OCI-LY1 (cell line): ENCODE measurements around the gene DENND10.
A peak's percentile ranks its signal among the peaks of the same experiment; 100 is the strongest.

Experiments
- H2AFZ ChIP-seq: fragments of 200-600 bp; sonication (generic), shearing (Covaris generic); 2 replicates; pipeline ENCODE4 v1.6.0; 2014; ENCODE audit warnings: antibody characterized with exemption, mild to moderate bottlenecking, low read length
- H3F3A ChIP-seq: fragments of 200-600 bp; sonication (generic), shearing (Covaris generic); 2 replicates; pipeline ENCODE4 v1.6.0; 2014; ENCODE audit warnings: mild to moderate bottlenecking, antibody characterized with exemption, low read length, moderate library complexity; ENCODE audit not compliant: insufficient read depth
- H3K27ac ChIP-seq: fragments of 200-600 bp; sonication (generic); 2 replicates; pipeline ENCODE4 v1.5.1; 2014; ENCODE audit warnings: low read length, mixed run types, mild to moderate bottlenecking, low read depth; ENCODE audit not compliant: poor library complexity, severe bottlenecking
- H3K27me3 ChIP-seq: fragments of 200-600 bp; sonication (generic); 2 replicates; pipeline ENCODE4 v1.6.0; 2014; ENCODE audit warnings: antibody characterized with exemption, mild to moderate bottlenecking, low read length, moderate library complexity; ENCODE audit not compliant: insufficient read depth
- H3K36me3 ChIP-seq: fragments of 200-600 bp; sonication (generic); 2 replicates; pipeline ENCODE4 v1.6.1; 2014; ENCODE audit warnings: mild to moderate bottlenecking, antibody characterized with exemption, low read length, moderate library complexity, mixed read lengths; ENCODE audit not compliant: insufficient read depth
- H3K4me1 ChIP-seq: fragments of 200-600 bp; sonication (generic); 2 replicates; pipeline ENCODE4 v1.5.1; 2014; ENCODE audit warnings: mild to moderate bottlenecking, low read length, moderate library complexity; ENCODE audit not compliant: insufficient read depth, severe bottlenecking
- H3K4me2 ChIP-seq: fragments of 200-600 bp; sonication (generic), shearing (Covaris generic); 2 replicates; pipeline ENCODE4 v1.6.1; 2014; ENCODE audit warnings: low read length
- H3K4me3 ChIP-seq: fragments of 200-600 bp; sonication (generic); 2 replicates; pipeline ENCODE4 v1.5.1; 2014; ENCODE audit warnings: low read length, low read depth, mild to moderate bottlenecking, mixed read lengths; ENCODE audit not compliant: poor library complexity, severe bottlenecking
- H3K79me2 ChIP-seq: fragments of 200-600 bp; shearing (Covaris generic); 2 replicates; pipeline ENCODE4 v1.6.1; 2016; ENCODE audit warnings: mixed run types, low read length, mixed read lengths; ENCODE audit not compliant: insufficient read depth
- H3K9ac ChIP-seq: fragments of 200-600 bp; sonication (generic), shearing (Covaris generic); 2 replicates; pipeline ENCODE4 v1.6.1; 2014; ENCODE audit warnings: mild to moderate bottlenecking, low read length, mixed read lengths
- H3K9me2 ChIP-seq: fragments of 200-600 bp; sonication (generic), shearing (Covaris generic); 2 replicates; pipeline ENCODE4 v1.6.1; 2014; ENCODE audit warnings: low read depth, mild to moderate bottlenecking, low read length, mixed read lengths
- H3K9me3 ChIP-seq: fragments of 200-600 bp; shearing (Covaris generic); 2 replicates; pipeline ENCODE4 v1.6.1; 2014; ENCODE audit warnings: low read length, mixed read lengths
- H4K20me1 ChIP-seq: fragments of 200-600 bp; sonication (generic), shearing (Covaris generic); 2 replicates; pipeline ENCODE4 v1.6.0; 2016; ENCODE audit warnings: mild to moderate bottlenecking, low read length; ENCODE audit not compliant: insufficient read depth
- CTCF ChIP-seq: fragments of 200-600 bp; sonication (generic), shearing (Covaris generic); IDR thresholded peaks from 2 replicates; pipeline ENCODE4 v1.5.1; 2017; ENCODE audit warnings: mild to moderate bottlenecking, antibody characterized with exemption, low read length, moderate library complexity, mixed read lengths
- EZH2 ChIP-seq: fragments of 200-600 bp; sonication (generic), shearing (Covaris generic); IDR thresholded peaks from 2 replicates; pipeline ENCODE4 v1.8.0; 2017; ENCODE audit warnings: borderline replicate concordance, mixed run types, mild to moderate bottlenecking, antibody characterized with exemption, low read length, moderate library complexity, mixed read lengths

DENND10 gene, protein sequence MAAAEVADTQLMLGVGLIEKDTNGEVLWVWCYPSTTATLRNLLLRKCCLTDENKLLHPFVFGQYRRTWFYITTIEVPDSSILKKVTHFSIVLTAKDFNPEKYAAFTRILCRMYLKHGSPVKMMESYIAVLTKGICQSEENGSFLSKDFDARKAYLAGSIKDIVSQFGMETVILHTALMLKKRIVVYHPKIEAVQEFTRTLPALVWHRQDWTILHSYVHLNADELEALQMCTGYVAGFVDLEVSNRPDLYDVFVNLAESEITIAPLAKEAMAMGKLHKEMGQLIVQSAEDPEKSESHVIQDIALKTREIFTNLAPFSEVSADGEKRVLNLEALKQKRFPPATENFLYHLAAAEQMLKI

GRCh38 chr10:119103903-119104653 is at the start of gene DENND10:
DENND10 (plus strand) TSS chr10:119104113; CDS start chr10:119104143, 30 bp downstream.
- Histone ChIP-seq H3K4me1 (peaks cover 32% of the 10 kb centered on the region), H4K20me1 (no peaks in the 10 kb centered on the region), H3F3A (no peaks in the 10 kb centered on the region), H3K9me2 (no peaks in the 10 kb centered on the region), H3K4me3 (peak within 1 kb of the TSS; percentile 64), H3K79me2 (no peaks in the 10 kb centered on the region), H3K4me2 (peak within 1 kb of the TSS; percentile 74), H3K36me3 (peaks cover 5% of the 10 kb centered on the region; the same call in 1 of the 2 replicates), H3K9ac (peak within 1 kb of the TSS; percentile 63), H3K27me3 (no peaks in the 10 kb centered on the region), H3K27ac (peak within 1 kb of the TSS; percentile 64), H2AFZ (no peak within 1 kb of the TSS), H3K9me3 (no peaks in the 10 kb centered on the region)
- no peak for TF ChIP-seq CTCF
- no peak for TF ChIP-seq EZH2

DNA sequence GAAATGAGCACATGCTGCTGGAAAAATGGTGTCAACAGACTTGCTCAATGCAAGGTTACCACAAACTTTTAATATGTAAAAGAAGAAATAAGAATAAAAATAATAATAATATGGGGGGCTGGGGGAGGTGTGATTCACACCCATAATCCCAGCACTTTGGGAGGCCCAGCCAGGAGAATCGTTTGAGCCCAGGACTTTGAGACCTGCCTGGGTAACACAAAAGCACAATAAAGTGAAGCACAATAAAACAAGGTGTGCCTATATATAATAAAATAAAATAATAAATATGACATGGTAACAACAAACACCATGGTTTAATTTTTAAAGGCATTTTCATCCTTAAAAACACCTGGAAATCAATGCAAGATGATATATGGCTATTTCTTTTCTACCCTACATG is 48.4 kb upstream of the DENND10 start:
- no peak for TF ChIP-seq CTCF
- TF ChIP-seq EZH2: no peak
- H3K79me2 ChIP-seq: peaks cover 12% of the 10 kb centered on the region
- peaks cover 6% of the 10 kb centered on the region; the same call in 1 of the 2 replicates for H3F3A ChIP-seq
- H3K9me3 ChIP-seq: no peaks in the 10 kb centered on the region
- H3K9ac ChIP-seq: no peak overlapping the region
- no peaks in the 10 kb centered on the region for H3K4me1 ChIP-seq
- H3K36me3 ChIP-seq: peaks cover 100% of the 10 kb centered on the region
- H2AFZ ChIP-seq: no peak overlapping the region
- no peak overlapping the region for H3K27ac ChIP-seq
- no peak overlapping the region for H3K4me3 ChIP-seq
- H4K20me1 ChIP-seq: peaks cover 2% of the 10 kb centered on the region; the same call in 1 of the 2 replicates
- no peaks in the 10 kb centered on the region for H3K9me2 ChIP-seq
- no peaks in the 10 kb centered on the region for H3K27me3 ChIP-seq
- no peak overlapping the region for H3K4me2 ChIP-seq

DNA sequence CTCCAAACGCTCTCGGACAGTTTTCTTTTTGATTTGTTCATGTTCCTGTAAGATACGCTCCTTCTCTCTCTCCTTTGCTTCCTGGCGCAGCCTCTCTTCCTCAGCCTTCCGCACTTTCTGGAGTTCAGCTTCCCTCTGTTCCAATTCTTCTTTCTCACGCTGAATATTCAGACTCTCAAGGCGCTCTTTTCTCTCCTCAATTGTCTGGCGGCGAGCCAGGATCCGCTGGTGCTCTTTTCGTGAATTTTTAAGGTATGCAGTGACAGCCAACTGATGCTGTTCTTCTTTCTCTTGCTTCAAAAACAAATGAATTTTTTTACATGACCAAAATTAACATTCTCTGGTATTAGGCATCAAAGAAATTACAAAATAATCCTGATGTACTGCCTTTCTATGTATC is 45.9 kb upstream of the DENND10 start:
- TF ChIP-seq CTCF (no peak), EZH2 (no peak)
- H3K27ac ChIP-seq: no peak overlapping the region
- no peaks in the 10 kb centered on the region for H3K9me2 ChIP-seq
- peaks cover 5% of the 10 kb centered on the region; the same call in 1 of the 2 replicates for H3K79me2 ChIP-seq
- no peak overlapping the region for H3K9ac ChIP-seq
- no peaks in the 10 kb centered on the region for H3K9me3 ChIP-seq
- peaks cover 2% of the 10 kb centered on the region for H4K20me1 ChIP-seq
- H3K27me3 ChIP-seq: no peaks in the 10 kb centered on the region
- H2AFZ ChIP-seq: no peak overlapping the region
- no peaks in the 10 kb centered on the region for H3K4me1 ChIP-seq
- H3F3A ChIP-seq: no peaks in the 10 kb centered on the region
- H3K36me3 ChIP-seq: peaks cover 100% of the 10 kb centered on the region
- no peak overlapping the region for H3K4me2 ChIP-seq
- H3K4me3 ChIP-seq: no peak overlapping the region
